ENCODE data around the gene IGSF21. TPM values are rescaled to one million over a fixed set of nuclear protein-coding genes. Genes with fewer than 3 reads are reported as not detected.

IGSF21 gene
- total and polyA plus RNA-seq, 2 of the 4 experiments (the other 2 are of a cell fraction), result not detected

DNA sequence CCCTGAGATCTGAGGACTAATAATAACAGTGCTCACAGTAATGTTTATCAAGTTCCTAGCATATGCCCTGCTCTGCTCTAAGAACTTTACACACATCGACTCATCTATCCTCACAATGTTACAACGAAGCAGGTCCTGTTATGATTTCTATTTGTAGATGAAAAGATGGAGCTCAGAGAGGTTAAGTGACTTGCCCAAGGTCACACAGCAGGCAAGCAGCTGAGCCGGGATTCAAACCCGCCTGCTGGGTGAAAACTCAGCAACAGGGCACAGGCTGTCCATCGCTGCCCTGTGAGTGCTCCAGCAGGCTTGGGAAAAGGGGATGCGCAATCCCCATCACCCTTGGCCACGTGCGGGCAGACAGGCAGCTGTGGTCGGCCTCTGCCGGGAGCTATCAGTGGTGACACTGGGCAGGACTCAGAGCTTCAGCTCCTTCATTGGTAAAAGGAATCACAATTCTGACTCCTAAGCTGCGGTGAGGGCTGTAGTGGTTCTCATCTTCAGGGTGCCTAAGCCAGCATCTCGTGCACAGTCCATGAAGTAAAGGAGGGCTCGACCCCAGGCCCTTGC is 199.8 kb downstream of the IGSF21 start:
- no peak overlapping the region for H3K4me2 ChIP-seq (ENCODE audit: low read depth, low read length)
- H3K14ac ChIP-seq (replicated peaks; ENCODE audit: low read depth, low read length), result no peak overlapping the region
- dilution Hi-C loops (cut with HindIII; ENCODE audit: low sequenced_read_pairs, unreplicated experiment), result no loop called here

More for the DNA sequence above, 199.8 kb downstream of the IGSF21 start:
- no peak overlapping the region for H3K9ac ChIP-seq (ENCODE audit: low read depth, low read length)
- no peak overlapping the region for H3K18ac ChIP-seq (ENCODE audit: low read depth, low read length)
- no peak overlapping the region for H3K4me3 ChIP-seq (ENCODE audit: insufficient read depth, low read depth, low read length)
- H3K27me3 ChIP-seq (ENCODE audit: control insufficient read depth, insufficient read depth, low read length), result no peaks in the 10 kb centered on the region
- H3K36me3 ChIP-seq (ENCODE audit: control insufficient read depth, insufficient read depth, low read length), result no peaks in the 10 kb centered on the region
- no peak overlapping the region for H2BK20ac ChIP-seq (ENCODE audit: low read depth, low read length)
- no peak overlapping the region for H2BK15ac ChIP-seq (ENCODE audit: low read depth, low read length)
- no TSS peak for BruUV-seq (replicated peaks)
- no peak overlapping the region for H2BK5ac ChIP-seq (ENCODE audit: low read depth, low read length, poor library complexity, severe bottlenecking)
- no peak for DNase-seq
- H3K9me1 ChIP-seq (ENCODE audit: insufficient read depth, low read length), result no peaks in the 10 kb centered on the region
- WGBS, 2 experiments (ENCODE audit: extremely low coverage in 2 of 2, insufficient read length in 1 of 2), result 62% methylated on average over 6 of the region's 13 CpGs; no CpG with 5 or more reads in 1 of the 2 experiments
- no peak overlapping the region for H2BK120ac ChIP-seq (ENCODE audit: low read depth, low read length)
- CTCF ChIA-PET, result no interaction called here
- H3K4ac ChIP-seq (ENCODE audit: low read depth, low read length), result no peak overlapping the region
- H2AK9ac ChIP-seq (replicated peaks; ENCODE audit: low read depth, low read length, poor library complexity), result no peak overlapping the region
- no peak overlapping the region for H4K91ac ChIP-seq (ENCODE audit: insufficient read depth, low read depth, low read length)
- ATAC-seq (ENCODE audit: low read depth), result no peak
- no peak for TF ChIP-seq MXI1 (IDR thresholded peaks at IDR 0.05; ENCODE audit: borderline replicate concordance, low read depth, low read length)
- TF ChIP-seq NFE2L2 (IDR thresholded peaks at IDR 0.05; ENCODE audit: low read depth, low read length), result no peak
- no peak for TF ChIP-seq RAD21 (IDR thresholded peaks at IDR 0.05; ENCODE audit: low read length)
- TF ChIP-seq CEBPB (IDR thresholded peaks at IDR 0.05; ENCODE audit: low read depth, low read length), result no peak
- TF ChIP-seq POLR2A (IDR thresholded peaks at IDR 0.05; ENCODE audit: low read depth, low read length), result no peak
- TF ChIP-seq MAFK (IDR thresholded peaks at IDR 0.05; ENCODE audit: low read depth, low read length), result no peak
- TF ChIP-seq CHD1 (IDR thresholded peaks at IDR 0.05; ENCODE audit: low read depth, low read length), result no peak
- TF ChIP-seq BHLHE40 (IDR thresholded peaks at IDR 0.05; ENCODE audit: low read depth, low read length), result no peak
- intact Hi-C loops (cut with micrococcal nuclease), result no loop called here
- no peak overlapping the region for H2AK5ac ChIP-seq (ENCODE audit: low read depth, low read length)
- no peak overlapping the region for H4K8ac ChIP-seq (ENCODE audit: low read depth in 2 of 2, low read length in 2 of 2)
- H3K23ac ChIP-seq (ENCODE audit: low read depth, low read length), result no peak overlapping the region
- H3K56ac ChIP-seq (ENCODE audit: extremely low read depth, insufficient read depth, low read length), result no peak overlapping the region
- H3K27ac ChIP-seq (ENCODE audit: insufficient read depth, low read length), result no peak overlapping the region
- no peaks in the 10 kb centered on the region for H3K79me1 ChIP-seq (ENCODE audit: low read depth in 1 of 2, low read length in 2 of 2)
- H4K5ac ChIP-seq (ENCODE audit: low read depth, low read length), result no peak overlapping the region
- H4K20me1 ChIP-seq (ENCODE audit: insufficient read depth, low read length), result no peaks in the 10 kb centered on the region
- H3K4me1 ChIP-seq (ENCODE audit: control insufficient read depth, insufficient read depth, low read length), result no peaks in the 10 kb centered on the region
- peaks cover 41% of the 10 kb centered on the region for H3K9me3 ChIP-seq (ENCODE audit: control insufficient read depth, insufficient read depth, low read length)
- in situ Hi-C loops (cut with MboI; ENCODE audit: low sequenced_read_pairs), result no loop called here
- no peak overlapping the region for H2AFZ ChIP-seq (replicated peaks; ENCODE audit: low read length, poor library complexity)
- POLR2A ChIA-PET (ENCODE audit: unreplicated experiment), result no interaction called here

Data from IMR-90 (cell line).